GM23338 (cell line): ENCODE data around the gene RBM34.

Experiments used
- EZH2 ChIP-seq: fragments of 200-600 bp; sonication (generic); IDR thresholded peaks from one replicate; pipeline ENCODE4 v1.8.0; 2017; ENCODE audit warnings: antibody characterized with exemption, mild to moderate bottlenecking, low read depth; ENCODE audit not compliant: unreplicated experiment
- POLR2AphosphoS5 ChIP-seq: IDR thresholded peaks from 2 replicates; pipeline ENCODE4 v1.6.1; 2016; ENCODE audit warnings: antibody characterized with exemption, low read depth
- ZNF331 ChIP-seq: fragments of 250-450 bp; sonication (Bioruptor Pico); IDR thresholded peaks from 2 replicates; pipeline ENCODE4 v1.5.0; 2020; ENCODE audit warnings: low read depth, mild to moderate bottlenecking, moderate library complexity
- TF ChIP-seq, protein P1 (sequence below), 2 experiments: fragments of 200-600 bp in 1 of 2; sonication (generic) in 1 of 2; conservative IDR thresholded peaks; 2 replicates each; pipeline versions ENCODE4 v1.5.1 to v1.6.1; 2016 to 2017; ENCODE audit warnings: antibody characterized with exemption in 2 of 2, low read depth in 2 of 2, mild to moderate bottlenecking in 2 of 2, moderate library complexity in 1 of 2
- TF ChIP-seq, protein P2 (sequence below): IDR thresholded peaks from one replicate; pipeline ENCODE4 v1.6.1; 2018; ENCODE audit warnings: antibody characterized with exemption; ENCODE audit not compliant: unreplicated experiment

DNA sequence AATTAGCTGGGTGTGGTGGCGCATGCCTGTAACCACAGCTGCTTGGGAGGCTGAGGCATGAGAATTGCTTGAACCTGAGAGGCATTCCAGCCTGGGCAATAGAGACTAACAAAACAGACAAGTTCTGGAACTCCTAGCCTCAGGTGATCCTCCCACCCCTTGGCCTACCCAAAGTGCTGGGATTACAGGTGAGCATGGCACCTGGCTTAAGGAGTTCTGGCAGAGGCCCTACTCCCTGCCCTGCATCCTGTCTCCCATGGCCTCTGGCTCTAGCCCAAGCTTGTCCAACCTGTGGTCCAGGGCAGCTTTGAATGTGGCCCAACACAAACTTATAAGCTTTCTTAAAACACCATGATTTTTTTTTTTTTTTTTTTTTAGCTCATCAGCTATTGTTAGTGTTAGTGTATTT lies 52.9 kb downstream of the RBM34 start:
- TF ChIP-seq, protein P1, sequence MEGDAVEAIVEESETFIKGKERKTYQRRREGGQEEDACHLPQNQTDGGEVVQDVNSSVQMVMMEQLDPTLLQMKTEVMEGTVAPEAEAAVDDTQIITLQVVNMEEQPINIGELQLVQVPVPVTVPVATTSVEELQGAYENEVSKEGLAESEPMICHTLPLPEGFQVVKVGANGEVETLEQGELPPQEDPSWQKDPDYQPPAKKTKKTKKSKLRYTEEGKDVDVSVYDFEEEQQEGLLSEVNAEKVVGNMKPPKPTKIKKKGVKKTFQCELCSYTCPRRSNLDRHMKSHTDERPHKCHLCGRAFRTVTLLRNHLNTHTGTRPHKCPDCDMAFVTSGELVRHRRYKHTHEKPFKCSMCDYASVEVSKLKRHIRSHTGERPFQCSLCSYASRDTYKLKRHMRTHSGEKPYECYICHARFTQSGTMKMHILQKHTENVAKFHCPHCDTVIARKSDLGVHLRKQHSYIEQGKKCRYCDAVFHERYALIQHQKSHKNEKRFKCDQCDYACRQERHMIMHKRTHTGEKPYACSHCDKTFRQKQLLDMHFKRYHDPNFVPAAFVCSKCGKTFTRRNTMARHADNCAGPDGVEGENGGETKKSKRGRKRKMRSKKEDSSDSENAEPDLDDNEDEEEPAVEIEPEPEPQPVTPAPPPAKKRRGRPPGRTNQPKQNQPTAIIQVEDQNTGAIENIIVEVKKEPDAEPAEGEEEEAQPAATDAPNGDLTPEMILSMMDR (conservative IDR thresholded peaks at IDR 0.05; ENCODE audit: low read depth in 2 of 2) = no peak
- TF ChIP-seq, protein P2, sequence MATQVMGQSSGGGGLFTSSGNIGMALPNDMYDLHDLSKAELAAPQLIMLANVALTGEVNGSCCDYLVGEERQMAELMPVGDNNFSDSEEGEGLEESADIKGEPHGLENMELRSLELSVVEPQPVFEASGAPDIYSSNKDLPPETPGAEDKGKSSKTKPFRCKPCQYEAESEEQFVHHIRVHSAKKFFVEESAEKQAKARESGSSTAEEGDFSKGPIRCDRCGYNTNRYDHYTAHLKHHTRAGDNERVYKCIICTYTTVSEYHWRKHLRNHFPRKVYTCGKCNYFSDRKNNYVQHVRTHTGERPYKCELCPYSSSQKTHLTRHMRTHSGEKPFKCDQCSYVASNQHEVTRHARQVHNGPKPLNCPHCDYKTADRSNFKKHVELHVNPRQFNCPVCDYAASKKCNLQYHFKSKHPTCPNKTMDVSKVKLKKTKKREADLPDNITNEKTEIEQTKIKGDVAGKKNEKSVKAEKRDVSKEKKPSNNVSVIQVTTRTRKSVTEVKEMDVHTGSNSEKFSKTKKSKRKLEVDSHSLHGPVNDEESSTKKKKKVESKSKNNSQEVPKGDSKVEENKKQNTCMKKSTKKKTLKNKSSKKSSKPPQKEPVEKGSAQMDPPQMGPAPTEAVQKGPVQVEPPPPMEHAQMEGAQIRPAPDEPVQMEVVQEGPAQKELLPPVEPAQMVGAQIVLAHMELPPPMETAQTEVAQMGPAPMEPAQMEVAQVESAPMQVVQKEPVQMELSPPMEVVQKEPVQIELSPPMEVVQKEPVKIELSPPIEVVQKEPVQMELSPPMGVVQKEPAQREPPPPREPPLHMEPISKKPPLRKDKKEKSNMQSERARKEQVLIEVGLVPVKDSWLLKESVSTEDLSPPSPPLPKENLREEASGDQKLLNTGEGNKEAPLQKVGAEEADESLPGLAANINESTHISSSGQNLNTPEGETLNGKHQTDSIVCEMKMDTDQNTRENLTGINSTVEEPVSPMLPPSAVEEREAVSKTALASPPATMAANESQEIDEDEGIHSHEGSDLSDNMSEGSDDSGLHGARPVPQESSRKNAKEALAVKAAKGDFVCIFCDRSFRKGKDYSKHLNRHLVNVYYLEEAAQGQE = no peak
- TF ChIP-seq ZNF331 (no peak), EZH2 (no peak), POLR2AphosphoS5 (no peak)
